HG03521 (cell line): ENCODE results near the gene AP1AR.

Source experiments
- ATAC-seq: cut with Tn5 transposase; IDR thresholded peaks from one replicate; pipeline ENCODE4 v1.9.1; 2021; ENCODE audit warnings: mild to moderate bottlenecking, moderate library complexity; ENCODE audit not compliant: unreplicated experiment

AP1AR gene

DNA sequence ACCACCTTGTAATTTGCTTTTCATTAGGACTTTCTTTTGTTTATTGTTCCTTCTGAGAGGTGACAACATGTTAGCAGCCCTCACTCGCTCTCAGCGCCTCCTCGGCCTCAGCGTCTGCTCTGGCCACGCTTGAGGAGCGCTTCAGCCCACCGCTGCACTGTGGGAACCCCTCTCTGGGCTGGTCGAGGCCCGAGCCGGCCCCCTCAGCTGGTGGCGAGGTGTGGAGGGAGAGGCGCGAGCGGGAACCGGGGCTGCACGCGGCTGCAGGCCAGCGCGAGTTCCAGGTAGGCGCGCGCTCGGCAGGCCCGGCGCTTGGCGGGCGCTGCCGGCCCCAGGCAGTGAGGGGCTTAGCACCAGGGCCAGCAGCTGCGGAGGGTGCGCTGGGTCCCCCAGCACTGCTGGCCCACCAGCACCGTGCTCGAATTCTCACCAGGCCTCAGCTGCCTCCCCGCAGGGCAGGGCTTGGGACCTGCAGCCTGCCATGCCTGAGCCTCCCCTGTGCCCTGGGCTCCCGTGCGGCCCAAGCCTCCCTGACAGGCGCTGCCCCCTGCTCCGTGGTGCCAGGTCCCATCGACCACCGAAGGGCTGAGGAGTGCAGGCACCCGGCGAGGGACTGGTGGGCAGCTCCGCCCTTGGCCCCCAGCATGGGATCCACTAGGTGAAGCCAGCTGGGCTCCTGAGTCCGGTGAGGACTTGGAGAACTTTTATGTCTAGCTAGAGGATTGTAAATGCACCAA lies 9.2 kb upstream of the AP1AR start:
- no peak for ATAC-seq

DNA sequence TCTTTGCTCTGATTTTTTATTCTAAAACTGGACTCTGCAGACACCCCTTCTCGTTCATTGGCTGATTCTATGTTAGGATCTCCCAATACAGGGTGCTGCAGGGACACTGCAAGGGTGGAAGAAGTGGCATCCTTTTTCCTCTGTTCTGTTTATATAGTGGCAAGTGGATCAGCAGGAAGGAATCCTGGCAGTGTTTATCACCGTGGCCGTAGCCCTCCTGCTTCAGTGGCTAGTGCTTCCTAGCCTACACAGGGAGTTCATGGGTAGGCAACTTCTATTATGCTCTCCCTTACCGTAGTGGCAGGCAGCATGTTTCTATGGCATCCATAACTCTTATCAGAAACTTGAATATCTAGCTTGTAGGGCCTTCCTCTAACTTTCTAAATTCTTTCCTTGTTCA lies 6.4 kb upstream of the AP1AR start:
- ATAC-seq: no peak

DNA sequence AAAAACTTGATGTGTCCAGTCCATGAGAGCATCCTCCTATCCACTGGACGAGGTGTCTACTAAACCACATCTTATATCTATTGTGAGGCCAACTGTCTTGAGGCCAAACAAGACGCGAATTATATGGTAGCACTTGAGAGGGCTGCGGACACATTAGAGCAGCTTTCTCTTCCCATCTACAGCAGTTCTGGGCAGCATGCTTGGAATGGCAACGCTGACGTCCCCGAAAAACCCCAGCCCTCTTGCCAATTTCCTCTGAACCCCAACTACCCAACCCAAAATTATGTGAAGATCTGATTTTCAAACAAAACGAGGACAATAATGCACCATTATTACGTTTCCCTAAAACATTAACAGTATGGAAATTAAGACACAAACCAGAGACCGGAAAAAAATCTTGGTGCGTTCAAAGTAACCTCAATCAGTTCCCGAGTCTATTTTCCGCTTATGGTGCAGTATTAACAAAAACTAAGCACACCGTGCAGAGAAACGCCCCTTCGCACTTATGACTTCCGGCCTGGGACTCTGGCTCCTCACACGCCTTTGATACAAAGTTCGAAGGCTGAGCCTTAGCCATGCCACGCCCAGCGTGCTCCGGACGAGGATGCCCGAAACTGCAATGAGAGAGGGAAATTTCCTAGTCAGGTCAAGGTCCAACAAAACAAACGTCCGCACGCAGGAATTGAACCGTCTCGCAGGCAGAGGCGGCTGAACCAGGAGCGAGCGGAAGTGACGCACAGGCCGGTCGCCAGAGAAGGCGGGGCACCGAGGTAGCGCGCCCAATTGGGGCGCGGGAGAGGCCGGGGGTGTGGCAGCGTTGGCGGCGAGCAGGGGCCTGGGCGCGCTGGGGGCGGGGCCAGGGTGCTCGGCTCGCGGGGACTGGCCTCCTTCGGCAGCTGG lies 458 bp upstream of the AP1AR start:
- ATAC-seq: peak; percentile 83

DNA sequence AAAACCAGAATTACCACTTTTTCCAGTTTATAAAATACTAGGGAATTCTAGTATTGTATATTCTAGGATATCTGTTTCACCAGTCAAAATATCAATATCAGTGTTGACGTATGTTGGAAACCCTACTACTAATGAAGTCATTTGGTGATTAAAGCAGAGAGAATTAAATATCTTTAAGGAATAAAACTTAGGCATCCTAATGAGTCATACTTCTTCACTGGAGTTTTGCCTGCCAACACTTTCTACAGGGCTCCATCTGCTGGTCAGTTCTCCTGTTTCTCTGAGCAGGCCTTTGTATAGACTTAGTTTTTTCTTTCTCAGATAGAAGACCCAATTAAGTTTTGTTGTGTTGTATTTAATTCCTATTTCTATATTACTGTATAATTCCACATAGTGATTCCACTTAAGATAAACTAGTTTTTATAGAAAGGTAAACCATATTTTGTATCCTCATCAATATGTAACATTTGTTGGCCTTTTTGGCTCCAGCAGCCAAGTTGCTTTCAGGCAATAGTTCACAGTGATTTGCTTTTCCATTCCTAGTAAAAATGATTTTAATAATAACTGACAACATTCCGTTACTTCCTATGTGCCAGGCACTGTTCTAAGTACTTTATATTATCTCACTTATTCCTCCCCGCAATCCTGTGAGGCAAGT lies 3.5 kb downstream of the AP1AR start:
- ATAC-seq: no peak

DNA sequence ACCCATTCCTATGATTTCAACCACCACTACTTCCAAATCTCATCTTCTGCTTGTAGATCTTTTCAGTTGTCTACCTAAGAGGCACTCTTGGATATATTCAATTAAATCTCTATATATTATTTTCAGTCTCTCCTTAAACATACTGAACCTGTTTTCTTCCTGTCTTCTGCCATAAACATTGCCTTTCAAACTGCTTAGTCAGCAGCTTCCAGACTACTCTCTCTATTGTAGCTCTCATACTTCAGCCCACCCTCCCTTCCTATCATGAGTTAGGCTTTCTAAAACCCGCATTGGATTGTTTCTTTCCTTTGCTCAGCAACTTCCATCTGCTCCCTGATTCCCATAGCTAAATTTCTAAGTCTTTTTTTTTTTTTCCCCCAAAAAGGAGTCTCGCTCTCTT lies 4.5 kb downstream of the AP1AR start:
- ATAC-seq: no peak

DNA sequence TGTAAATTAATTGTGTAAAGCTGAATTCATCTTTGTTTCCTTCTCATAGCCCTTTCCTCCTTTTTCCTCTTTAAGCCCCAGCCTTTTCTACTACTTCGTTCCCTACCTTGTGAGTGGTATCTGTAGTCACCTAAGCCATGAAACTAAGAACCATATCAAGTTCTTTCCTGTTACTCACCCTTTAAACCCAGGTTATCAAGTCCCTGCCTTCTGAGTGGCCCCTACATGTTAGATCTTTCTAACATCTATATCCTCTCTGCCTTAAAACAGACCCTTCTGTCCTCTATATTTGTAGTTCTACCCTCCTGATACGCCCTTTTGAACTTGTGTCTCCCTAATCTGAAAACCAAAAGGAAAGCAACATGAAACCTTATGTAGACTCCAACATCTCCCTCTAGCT lies 7.2 kb downstream of the AP1AR start:
- ATAC-seq: no peak

DNA sequence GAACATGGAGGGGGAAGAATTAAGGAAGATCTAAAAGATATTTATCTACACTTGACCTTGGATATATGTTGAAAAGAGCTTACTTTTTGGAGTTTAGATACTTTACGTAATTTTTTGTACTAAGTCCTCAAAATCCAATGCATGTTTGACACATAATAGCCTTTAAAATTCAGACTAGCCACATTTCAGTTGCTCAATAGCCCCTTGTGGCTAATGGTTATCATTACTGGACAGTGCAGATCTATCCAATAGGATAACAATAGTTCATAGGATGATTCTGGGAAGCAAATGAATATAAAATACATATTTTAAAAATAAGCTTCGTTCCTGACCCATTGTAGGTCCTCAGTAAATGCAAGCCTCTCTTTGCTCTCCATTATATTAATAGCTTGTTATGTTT lies 13.8 kb downstream of the AP1AR start:
- no peak for ATAC-seq

DNA sequence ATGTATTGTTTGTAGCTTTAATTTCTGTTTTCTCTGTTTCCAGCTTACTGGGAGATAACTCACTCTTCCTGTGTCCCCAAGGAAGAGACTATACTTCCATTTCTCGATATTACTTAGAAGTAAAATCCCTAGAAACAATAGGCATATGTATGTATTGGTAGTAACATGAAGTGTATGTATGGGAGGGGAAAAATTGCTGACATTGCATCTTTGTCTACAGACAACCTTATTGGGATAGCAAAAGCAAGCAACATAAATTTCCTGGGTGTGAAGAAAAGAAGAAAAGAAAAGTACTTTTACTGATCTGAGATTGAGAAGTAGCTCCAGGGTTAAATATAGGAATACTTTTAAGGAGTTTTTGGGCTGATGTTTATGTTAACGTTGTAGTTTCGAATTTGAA lies 15.4 kb downstream of the AP1AR start:
- ATAC-seq: no peak

DNA sequence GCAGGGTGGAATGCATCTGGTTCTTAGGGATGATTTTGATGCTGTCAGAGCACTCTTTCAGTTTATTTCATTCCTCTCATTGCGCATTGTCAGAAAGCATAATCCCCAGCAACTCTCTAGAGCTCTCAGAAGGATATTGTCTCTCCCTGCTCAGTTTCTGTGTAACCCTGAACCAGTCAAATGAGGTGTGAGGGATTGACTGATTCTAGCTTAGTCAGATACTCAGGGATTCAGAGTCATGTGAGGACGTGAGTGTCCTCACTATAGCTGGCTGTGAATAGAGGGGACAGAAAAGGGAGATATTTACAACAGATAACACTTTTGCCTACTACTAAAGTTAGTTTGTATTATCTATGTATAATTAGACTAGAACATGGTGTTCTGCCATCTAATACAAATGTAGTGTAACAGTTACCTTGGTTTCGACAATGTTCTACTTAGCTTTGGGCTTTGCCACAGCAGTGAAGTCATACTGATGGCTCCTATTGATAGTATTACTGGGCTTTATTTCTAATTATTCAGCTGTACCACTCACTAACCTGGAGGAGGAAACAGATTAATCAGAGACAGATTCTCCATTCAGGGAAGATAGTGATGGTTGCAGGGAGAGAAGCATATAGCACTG lies 19.5 kb downstream of the AP1AR start:
- no peak for ATAC-seq

DNA sequence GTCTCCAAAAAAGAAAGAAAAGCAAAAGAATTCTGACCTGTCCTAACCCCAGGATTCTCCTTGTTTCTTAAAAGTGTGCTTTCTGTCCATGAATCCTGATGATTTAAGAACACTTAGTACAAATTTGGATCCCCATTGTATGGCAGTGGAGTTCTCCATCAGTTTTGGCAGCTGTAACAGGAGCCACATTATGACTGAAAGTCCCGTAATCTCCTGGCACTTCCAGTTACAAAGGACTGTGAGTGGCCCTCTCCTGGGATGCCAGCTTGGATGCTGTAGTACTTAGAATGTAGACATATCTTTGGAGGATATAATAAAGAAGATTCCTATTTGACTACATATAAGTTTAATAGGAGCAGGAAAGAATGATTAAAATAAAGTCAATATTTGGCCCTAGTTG lies 20.6 kb downstream of the AP1AR start:
- no peak for ATAC-seq

DNA sequence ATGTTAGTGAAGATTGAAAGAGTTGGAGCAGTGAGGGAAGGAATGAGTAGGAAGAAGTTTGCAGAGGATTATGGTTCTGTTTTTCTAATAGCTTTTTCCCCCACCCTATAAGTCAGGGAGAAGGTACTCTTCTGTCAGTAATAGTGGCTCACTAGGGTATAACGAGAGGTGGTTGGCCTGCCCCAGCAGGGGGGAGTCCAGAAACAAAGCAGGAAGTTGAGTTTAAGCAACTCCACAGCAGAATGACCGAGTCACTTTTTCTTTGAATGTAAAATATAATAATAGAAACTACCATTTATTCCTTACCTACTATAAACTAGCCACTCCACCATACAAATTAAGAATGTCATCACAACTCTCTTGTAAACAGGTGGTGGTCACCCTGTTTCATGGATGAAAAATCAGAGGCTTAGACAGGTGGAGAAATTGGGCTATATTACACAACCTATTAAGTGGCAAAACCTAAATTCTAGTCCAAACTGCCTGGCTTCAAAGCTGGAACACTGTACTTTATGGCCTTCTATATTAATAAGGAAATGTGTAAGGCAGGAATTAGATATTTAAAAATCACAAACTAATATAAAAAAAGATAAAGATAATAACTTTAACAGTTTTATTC lies 21.9 kb downstream of the AP1AR start:
- ATAC-seq: no peak

DNA sequence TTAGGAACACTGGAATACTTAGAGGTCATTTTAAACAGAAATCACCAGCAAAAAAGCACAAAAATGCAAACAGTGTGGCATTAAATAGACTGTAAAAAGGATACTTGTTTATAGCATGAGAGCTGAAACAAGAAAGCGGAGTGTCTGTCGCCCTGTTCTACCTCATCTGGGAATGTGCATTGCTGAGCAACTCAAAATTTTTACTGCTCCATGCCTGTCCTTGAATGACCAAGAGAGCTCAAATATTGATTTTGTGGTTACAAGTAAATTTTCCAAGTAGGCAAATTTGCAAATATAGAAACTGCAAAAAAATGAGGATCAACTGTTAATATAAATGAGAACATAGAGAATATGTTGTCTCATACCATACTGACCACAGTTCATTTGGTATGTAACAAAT lies 25.5 kb downstream of the AP1AR start:
- ATAC-seq: no peak

DNA sequence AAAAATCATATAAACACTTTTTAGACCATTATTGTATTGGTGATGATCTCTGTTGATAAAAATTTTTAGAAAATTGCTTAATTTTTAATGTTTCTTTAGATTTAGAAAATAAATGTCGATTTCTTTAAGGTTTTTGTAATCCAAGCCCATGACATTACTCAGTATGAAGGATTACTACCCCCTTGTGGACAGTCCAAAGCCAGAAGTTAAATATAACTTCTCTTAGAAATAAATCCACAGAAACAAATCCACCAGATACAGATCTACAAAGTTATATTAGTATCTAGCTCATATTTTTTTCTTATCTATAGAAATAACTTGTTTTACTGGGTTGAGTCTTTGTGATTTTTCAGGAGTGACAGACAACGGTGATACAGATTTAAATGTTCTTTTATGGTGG lies 35.2 kb downstream of the AP1AR start:
- ATAC-seq: no peak

DNA sequence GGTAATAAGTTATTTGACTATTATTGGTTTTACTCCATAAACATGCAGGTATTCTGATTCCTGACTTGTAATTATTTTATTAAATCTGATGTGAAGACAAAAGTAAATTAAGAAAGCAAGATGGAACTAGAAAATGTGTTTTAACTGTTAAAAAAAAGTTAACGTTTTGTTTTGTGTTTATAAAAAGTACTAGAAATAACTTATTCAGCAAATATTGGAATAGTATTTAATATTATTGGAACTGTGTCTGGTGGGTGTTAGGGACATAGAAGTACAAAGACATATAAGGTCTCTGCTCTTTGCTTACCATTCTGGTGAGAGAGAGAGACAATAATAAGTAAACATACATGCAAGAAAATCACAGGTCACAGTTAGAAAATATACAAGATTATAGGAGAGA lies 38.5 kb downstream of the AP1AR start:
- no peak for ATAC-seq

DNA sequence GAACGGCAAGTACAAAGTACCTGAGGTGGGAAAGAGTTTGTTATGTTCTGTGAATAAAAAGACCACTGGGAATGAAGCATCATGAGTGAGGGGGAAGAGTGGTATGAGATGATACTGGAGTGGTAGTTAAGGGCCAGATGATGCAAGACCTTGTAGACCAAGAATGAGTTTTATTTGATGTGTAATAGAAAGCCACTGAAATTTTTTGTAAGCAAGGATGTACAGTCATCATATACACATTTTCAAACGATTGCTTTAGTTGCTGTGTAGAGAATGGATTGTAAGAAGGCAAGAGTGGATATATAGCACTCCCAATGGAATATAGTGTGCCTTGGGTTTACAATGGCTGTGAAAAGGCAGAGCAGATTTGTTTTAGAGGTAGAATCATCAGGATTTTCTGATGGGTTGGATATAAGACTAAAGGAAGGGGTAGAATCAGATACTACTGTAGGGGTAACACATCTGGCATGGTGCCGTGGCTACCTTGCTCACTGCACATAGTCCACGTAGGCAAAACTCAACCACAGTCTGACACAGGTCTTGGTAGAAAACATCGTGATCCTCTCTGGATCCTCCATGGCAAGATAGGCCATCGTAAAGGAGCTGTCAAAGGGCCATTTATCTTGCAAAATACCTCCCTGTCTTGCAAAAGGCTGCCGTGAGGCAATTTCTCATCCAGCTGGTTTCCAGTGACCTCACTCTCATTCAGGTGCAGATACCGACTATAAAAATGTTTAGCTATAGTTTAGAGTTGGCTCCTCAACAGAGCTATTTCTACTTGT lies 39.2 kb downstream of the AP1AR start:
- ATAC-seq: no peak

DNA sequence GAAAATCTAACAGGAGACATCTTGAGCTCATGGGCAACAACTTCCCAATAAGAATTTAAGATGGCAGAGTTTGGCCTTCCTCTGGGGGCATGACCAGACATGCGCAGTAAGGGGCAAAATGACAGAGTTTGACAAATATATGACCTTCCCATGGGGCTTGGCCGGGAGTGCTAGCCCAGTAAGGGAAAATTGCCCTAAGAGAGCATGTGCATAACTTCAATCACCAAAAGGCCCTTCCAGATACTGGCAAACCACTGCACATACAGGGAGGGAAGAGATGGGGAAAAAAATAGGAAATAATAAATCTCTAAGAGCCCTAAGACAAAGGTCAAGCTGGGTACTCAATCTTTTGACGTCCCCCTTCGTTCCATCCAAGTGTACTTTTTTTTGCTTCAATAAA lies 40.7 kb downstream of the AP1AR start:
- ATAC-seq: no peak

DNA sequence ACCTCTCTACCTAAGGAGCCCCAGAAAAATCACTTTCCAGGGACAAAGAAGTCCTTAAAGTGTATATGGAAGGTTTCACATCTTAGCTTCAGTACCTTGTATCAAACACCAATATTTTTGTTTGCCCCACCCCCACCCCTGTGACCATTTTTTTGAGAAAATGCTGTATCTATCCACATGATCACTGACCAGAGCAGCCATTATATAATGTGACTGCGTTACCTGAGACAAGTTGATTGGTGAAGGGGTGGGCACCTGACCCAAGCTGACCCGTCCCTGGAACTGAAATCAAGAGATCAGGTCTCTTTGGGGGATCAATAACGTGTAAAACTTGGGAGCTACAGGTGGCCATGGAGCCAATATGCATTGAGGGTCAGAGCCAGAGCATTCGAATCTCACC lies 43.4 kb downstream of the AP1AR start:
- ATAC-seq: no peak

DNA sequence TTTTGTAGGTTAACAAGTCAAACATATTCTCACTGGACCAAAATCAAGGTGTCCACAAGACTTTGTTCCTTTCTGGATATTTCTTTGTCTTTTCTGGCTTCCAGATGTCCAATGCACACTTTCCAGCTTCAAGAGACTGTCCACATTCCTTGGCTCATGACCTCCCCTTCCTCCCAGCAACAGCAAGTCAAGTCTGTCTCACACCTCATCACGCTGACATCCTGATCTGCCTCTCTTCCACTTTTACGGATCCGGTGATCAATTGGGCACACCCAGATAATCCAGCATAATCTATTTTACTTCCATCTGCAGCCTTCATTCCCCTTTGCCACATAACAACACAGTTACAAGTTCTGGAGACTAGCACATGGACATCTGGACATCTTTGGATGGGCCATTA lies 44.5 kb downstream of the AP1AR start:
- ATAC-seq: no peak

DNA sequence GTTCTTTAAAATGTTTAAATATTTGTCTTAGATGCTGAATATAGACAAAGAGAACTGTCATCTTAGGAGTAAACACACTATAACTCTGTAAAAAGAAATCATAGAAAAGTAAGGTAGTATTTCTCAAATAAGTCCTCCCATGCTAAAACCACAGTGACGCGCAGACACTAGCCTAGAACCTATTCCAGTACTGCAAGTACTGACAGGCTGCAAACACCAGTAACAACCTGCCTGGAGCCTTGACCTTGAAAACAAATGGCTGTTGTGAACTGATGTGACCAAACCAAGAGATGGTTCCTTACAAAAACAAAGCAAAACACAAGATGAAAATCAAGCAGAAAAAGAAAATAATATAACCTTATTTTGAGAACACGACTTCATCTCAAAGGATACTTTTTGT lies 45.6 kb downstream of the AP1AR start:
- no peak for ATAC-seq
